ENCODE data around the gene FAM216B.

Gene FAM216B

DNA sequence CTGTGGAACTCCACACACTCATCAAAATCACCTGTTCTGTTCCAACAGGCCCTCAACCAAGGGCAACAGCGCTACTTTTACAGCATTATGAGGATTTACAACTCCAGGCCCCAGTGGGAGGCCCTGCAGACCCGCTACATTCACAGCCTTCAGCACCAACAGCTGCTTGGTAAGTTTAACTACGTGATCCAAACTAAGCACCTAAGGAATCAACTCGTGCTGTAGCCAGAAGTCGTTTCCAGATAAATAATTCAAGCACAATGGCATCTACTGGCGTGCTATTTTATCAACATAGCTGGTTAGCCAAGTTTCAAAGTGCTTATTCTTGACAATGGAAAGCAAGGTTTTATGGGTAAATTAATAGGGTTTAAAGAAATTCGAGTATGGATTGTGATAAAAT, 5.3 kb downstream of the FAM216B start:
- DNase-seq, result no peak

GRCh38 chr13:42788601-42789000, 7.2 kb downstream of the FAM216B start:
- no peak for DNase-seq

- no peak for DNase-seq
Observed at GRCh38 chr13:42792154-42792553, 10.8 kb downstream of the FAM216B start.

DNA sequence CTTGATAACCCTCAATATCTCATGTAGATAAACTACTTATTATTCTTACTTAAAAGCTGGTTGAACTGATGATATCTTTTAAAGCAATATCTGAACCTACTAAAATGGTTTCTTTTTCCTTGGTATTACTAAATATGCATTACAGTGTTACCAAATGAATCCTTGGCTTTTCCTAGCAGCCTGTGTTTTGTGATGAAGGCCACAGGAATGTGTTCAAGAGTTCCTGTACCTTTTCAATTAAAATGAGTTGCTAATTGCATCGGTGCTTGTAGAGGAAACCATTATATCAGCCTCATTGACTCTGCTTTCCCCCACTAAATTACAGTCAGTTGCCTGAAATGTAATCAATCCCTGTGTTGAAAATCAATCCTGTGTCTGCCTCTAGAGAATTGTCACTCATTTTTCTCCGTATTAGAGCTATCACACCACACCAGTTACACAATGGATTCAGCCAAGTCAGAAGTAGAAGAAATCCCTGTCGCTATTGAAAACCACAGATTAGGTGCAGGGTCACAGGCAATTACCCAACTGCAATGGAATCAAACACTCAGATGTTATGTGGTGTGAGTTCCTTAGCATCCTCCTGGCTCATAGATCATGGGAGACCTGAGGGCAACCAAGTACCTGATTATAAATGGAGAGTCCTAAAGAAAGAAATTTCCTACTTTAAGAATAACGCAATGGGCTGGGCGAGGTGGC, 13.3 kb downstream of the FAM216B start:
- DNase-seq, result no peak

- DNase-seq, result no peak
Observed at GRCh38 chr13:42795666-42796065, 14.3 kb downstream of the FAM216B start.

GRCh38 chr13:42796747-42797356, 15.5 kb downstream of the FAM216B start:
- no peak for DNase-seq

DNA sequence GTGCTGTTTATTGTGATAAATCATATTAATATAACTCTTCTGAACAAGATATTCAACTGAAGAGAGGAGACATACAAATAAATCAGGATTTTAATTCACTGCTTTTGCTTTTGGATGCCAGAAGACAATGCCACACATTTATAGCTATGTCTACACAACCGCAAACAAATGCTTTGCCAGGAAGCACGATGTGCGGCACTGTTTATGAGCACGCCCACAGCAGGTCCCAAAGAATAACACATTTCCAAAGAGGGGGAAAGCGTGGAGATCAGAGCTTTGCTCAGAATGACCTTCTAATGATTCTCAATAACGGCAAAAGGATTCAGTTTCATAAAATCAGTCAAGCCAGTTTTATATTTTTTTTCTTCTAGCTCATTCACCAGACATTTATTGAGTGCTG, 16.7 kb downstream of the FAM216B start:
- DNase-seq, result no peak

- DNase-seq, result no peak
Observed at GRCh38 chr13:42800109-42800643, 18.8 kb downstream of the FAM216B start.

GRCh38 chr13:42803563-42804204, 22.3 kb downstream of the FAM216B start:
- no peak for DNase-seq

DNA sequence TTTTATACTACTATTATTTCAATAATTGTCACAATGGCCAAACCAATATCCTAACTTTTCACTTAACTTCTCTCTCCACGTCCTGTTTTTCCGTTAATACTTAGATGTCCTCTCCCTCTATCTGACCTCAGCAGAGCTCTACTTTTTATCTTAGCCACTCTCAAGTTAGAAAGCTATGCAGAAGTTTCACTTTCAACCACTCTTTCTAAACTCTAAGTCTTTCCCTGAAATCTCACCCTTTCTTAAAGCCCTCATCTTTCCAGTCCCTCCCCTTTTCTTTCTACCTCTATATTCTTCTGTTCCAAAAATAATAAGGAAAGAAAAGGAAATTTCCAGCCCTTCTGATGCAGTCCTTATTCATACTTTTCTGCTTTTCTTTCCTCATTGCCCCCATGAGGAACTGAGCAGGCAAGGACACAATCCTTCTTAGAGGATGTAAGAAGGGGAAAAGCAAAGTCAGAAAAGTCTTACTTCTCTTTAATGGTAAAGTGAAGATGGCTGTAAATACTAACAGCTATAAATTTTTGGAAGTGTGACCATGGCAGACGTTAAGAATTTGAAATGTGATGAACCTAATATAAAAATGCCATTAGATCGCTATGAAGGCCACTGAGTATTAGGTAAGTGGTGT, 23.0 kb downstream of the FAM216B start:
- no peak for DNase-seq

- DNase-seq, result no peak
Observed at GRCh38 chr13:42807241-42807640, 25.9 kb downstream of the FAM216B start.

DNA sequence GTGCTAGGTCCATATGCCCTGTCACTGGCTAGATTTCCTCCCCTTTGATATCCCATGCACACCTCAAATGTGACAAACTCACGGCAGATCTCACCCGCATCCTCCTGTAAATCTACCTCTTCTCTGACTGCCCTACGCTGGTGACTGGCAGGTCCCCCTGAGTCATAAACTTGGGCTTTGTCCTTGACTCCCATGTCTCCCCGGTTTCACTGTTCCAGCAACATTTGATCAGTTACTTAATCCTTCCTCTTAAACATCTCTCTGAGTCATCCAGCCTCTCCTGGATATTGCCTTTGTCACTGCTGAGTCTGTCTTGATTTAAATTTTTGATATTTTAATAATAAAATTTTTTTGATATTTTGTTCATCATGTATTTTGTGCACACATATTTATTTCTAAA, 26.5 kb downstream of the FAM216B start:
- no peak for DNase-seq

DNA sequence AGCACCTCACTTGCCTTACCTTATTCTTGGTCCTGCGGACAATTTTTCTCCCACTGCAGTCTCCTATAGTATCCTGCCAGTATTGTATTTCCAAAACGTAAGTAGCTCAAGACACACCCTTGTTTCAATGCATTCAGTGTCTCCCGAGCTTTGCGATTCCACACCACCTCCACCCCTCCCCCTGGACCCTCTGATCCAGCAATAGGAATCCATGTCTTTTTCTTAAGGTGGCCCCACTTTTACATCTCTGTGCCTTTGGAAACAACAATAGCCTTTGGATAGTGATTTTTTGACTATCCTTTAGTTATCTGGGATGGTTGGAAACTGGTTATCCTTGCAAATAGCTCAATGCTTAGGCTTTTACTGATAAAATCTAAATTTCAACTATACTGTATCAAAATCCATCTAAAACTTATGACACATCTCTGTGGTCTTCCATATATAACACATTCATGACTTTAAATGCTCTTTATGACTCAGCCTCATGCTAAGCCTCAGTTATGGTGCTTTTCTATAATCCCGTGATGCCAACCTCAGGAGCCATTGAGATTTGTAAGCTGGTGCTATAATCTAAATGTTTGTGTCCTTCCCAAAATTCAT, 27.1 kb downstream of the FAM216B start:
- no peak for DNase-seq

GRCh38 chr13:42812316-42812715, 30.9 kb downstream of the FAM216B start:
- DNase-seq, result no peak

- DNase-seq, result no peak
Observed at GRCh38 chr13:42814868-42815267, 33.5 kb downstream of the FAM216B start.

- DNase-seq, result no peak
Observed at GRCh38 chr13:42815681-42816080, 34.3 kb downstream of the FAM216B start.

DNA sequence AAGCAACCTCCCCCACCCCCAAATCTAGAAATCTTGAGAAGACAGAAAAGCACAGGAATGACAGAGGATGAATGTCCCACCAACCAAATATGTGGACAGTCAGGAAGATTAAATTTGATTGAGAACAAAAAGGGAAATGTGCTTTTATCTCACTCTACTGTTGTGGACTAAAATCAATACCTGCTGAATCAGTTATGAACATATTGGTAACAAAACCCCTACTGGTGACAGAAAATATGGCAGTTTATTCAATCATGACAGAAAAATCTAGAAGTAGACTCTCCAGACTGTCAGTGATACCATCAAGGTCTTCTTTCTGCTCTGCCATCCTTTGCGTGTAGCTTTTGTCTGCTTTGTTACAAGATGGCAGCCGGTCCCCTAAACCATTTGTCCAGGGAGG, 35.2 kb downstream of the FAM216B start:
- DNase-seq, result no peak

GRCh38 chr13:42819687-42820086, 38.3 kb downstream of the FAM216B start:
- DNase-seq, result peak; percentile 32 to 69

DNA sequence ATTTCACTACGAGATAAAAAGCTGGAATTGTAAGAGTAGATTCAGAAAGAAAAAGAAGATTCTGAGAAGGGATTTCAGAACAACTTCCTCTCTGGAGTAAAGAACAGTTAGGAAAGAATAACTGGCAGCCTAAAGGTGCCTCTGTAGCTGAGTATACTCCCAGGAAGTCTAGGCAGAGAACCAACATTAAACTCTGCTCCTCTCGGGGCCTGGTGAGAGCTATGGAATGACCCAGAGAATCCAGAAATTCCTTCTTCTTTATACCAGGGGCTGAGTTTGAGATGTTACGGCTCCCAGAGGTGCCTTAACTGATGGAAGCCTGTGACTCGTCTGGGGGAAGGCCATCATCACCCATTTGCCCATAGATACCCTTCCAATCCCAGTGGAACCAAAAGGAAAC, 39.1 kb downstream of the FAM216B start:
- no peak for DNase-seq

DNA sequence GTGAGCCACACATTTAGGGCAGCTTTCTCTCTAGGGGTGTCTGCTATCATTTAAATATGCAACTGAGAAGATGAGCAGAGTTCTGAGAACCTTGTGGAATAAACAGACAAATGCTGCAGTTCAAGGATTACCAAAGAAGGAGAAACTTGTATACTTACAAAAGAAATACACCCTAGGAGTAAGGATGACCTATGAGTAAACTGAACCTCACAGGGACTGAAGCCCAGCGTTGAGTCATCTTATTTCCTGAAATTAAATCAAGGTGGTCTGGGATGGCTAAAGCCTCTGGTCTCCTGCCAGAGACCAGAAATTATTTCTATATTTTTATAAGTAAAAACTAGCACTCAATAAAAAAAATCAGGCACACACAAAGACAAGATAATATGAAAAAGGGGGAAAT, 40.1 kb downstream of the FAM216B start:
- no peak for DNase-seq

DNA sequence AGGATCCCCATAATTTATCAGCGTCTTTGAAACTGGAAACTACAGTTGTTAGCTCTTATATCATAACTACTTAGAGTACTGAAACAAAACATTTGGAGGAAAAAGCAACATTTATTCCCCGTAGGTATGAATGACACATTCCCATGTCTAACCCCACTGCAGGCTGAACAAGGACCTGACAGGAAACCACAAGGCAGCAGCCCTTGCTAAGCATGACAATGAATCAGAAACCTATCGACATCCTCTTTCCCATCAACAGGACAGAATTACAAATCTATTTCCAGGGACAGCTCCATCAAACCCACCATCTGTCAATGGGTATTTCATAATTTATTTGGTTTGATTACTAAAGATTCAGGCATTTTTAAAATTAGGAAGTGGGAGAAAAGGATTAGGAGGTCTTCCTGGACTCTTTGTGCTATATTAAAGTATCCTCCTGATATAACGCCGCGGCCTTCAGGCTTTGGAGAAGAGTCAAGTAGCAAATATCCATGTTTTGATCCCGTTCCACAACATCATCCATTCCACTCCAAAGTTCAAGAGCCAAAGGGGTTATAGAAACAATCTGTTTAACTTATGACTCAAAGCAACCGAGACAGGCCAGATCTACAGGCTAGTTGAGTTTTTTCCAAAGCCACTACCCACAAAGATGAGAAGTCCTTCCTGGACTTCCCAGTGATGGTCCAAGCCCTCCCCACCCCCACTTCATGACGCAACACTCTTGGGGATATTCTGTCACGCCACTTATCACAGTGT, 51.1 kb downstream of the FAM216B start:
- DNase-seq, result peak; percentile 12 to 70

GRCh38 chr13:42834946-42835345, 53.6 kb downstream of the FAM216B start:
- DNase-seq, result no peak

All from inflammatory macrophage treated with lipopolysaccharide for 1 hour (primary cell).